ENCODE measurements around the gene YAE1. TPM values are rescaled to one million over a fixed set of nuclear protein-coding genes. Genes with fewer than 3 reads are reported as not detected.

YAE1 gene
- 10 to 100 TPM; 10.3 to 24.4 (median 13.9) TPM for polyA plus RNA-seq (ENCODE audit: low read depth in 6 of 6)

- H3K36me3 Mint-ChIP-seq: peaks cover 0 to 5% of the 10 kb centered on the region in 2 donors
- peaks cover 16 to 23% (median 18%) of the 10 kb centered on the region in 3 donors for H3K4me1 Mint-ChIP-seq
- peaks cover 1 to 2% (median 2%) of the 10 kb centered on the region in 3 donors for H3K27me3 Mint-ChIP-seq
- ATAC-seq (ENCODE audit: low read depth in 2 of 2): peak; percentile 96 to 97
- H3K27ac Mint-ChIP-seq: peak within 1 kb of the TSS; percentile 94 to 98 (median 97)
- peak; percentile 71 for DNase-seq
- peak within 1 kb of the TSS; percentile 97 to 100 (median 100) for H3K4me3 Mint-ChIP-seq
- H3K9me3 Mint-ChIP-seq: peaks cover 0 to 2% (median 0%) of the 10 kb centered on the region in 7 donors
Measured at GRCh38 chr7:39566023-39566921, at the start of gene YAE1. Gene YAE1, plus strand, starts transcription at chr7:39566404. Its CDS starts 15 bp downstream, at chr7:39566419.

GRCh38 chr7:39516498-39516897 lies 49.7 kb upstream of the YAE1 start:
- ATAC-seq (ENCODE audit: low read depth in 2 of 2): no peak
- Mint-ChIP-seq H3K9me3 (peaks cover 0 to 3% (median 0%) of the 10 kb centered on the region in 7 donors), H3K36me3 (no peaks in the 10 kb centered on the region), H3K27ac (no peak overlapping the region), H3K4me1 (peaks cover 0 to 6% (median 5%) of the 10 kb centered on the region in 3 donors), H3K27me3 (peaks cover 4 to 7% (median 5%) of the 10 kb centered on the region in 3 donors), H3K4me3 (no peak overlapping the region)
- DNase-seq: no peak

- Mint-ChIP-seq H3K9me3 (peaks cover 0 to 2% (median 0%) of the 10 kb centered on the region in 7 donors), H3K4me3 (no peak overlapping the region), H3K27me3 (peaks cover 4 to 10% (median 5%) of the 10 kb centered on the region in 3 donors), H3K36me3 (no peaks in the 10 kb centered on the region), H3K4me1 (peaks cover 0 to 6% (median 5%) of the 10 kb centered on the region in 3 donors), H3K27ac (no peak overlapping the region)
- DNase-seq: no peak
- ATAC-seq (ENCODE audit: low read depth in 2 of 2): no peak
Measured at GRCh38 chr7:39517240-39517639, 49.0 kb upstream of the YAE1 start.

- peaks cover 0 to 3% (median 0%) of the 10 kb centered on the region in 7 donors for H3K9me3 Mint-ChIP-seq
- DNase-seq (no peak), ATAC-seq (ENCODE audit: low read depth in 2 of 2) (no peak)
- peaks cover 4 to 12% (median 8%) of the 10 kb centered on the region in 3 donors for H3K27me3 Mint-ChIP-seq
- no peak overlapping the region for H3K4me3 Mint-ChIP-seq
- H3K27ac Mint-ChIP-seq: no peak overlapping the region
- no peaks in the 10 kb centered on the region for H3K4me1 Mint-ChIP-seq
- H3K36me3 Mint-ChIP-seq: no peaks in the 10 kb centered on the region
Measured at GRCh38 chr7:39525926-39526325, 40.3 kb upstream of the YAE1 start.

GRCh38 chr7:39526666-39527065 lies 39.5 kb upstream of the YAE1 start:
- ATAC-seq (ENCODE audit: low read depth in 2 of 2) (no peak), DNase-seq (no peak)
- Mint-ChIP-seq H3K4me3 (no peak overlapping the region), H3K36me3 (no peaks in the 10 kb centered on the region), H3K27ac (no peak overlapping the region), H3K9me3 (peaks cover 0 to 3% (median 0%) of the 10 kb centered on the region in 7 donors), H3K27me3 (peaks cover 4 to 12% (median 8%) of the 10 kb centered on the region in 3 donors), H3K4me1 (no peaks in the 10 kb centered on the region)

- Mint-ChIP-seq H3K36me3 (no peaks in the 10 kb centered on the region), H3K4me3 (no peak overlapping the region), H3K27me3 (peaks cover 4 to 8% (median 8%) of the 10 kb centered on the region in 3 donors), H3K27ac (peak overlapping the region in 1 of 6 donors; percentile 3), H3K9me3 (peaks cover 0 to 3% (median 0%) of the 10 kb centered on the region in 7 donors), H3K4me1 (no peaks in the 10 kb centered on the region)
- DNase-seq (no peak), ATAC-seq (ENCODE audit: low read depth in 2 of 2) (no peak)
Measured at GRCh38 chr7:39527296-39527695, 38.9 kb upstream of the YAE1 start.

GRCh38 chr7:39527951-39528350 lies 38.3 kb upstream of the YAE1 start:
- no peak overlapping the region for H3K4me3 Mint-ChIP-seq
- no peaks in the 10 kb centered on the region for H3K36me3 Mint-ChIP-seq
- DNase-seq (no peak), ATAC-seq (ENCODE audit: low read depth in 2 of 2) (no peak)
- H3K4me1 Mint-ChIP-seq: no peaks in the 10 kb centered on the region
- peaks cover 0 to 3% (median 0%) of the 10 kb centered on the region in 7 donors for H3K9me3 Mint-ChIP-seq
- peak overlapping the region in 1 of 6 donors; percentile 58 for H3K27ac Mint-ChIP-seq
- H3K27me3 Mint-ChIP-seq: peaks cover 4 to 8% (median 6%) of the 10 kb centered on the region in 3 donors

GRCh38 chr7:39528849-39529248 lies 37.4 kb upstream of the YAE1 start:
- H3K27me3 Mint-ChIP-seq: peaks cover 0 to 8% (median 6%) of the 10 kb centered on the region in 3 donors
- H3K36me3 Mint-ChIP-seq: no peaks in the 10 kb centered on the region
- H3K4me3 Mint-ChIP-seq: no peak overlapping the region
- H3K9me3 Mint-ChIP-seq: no peaks in the 10 kb centered on the region
- H3K27ac Mint-ChIP-seq: no peak overlapping the region
- DNase-seq: no peak
- no peak for ATAC-seq (ENCODE audit: low read depth in 2 of 2)
- no peaks in the 10 kb centered on the region for H3K4me1 Mint-ChIP-seq

GRCh38 chr7:39529582-39529981 lies 36.6 kb upstream of the YAE1 start:
- Mint-ChIP-seq H3K27ac (no peak overlapping the region), H3K4me3 (no peak overlapping the region), H3K27me3 (peaks cover 0 to 8% (median 6%) of the 10 kb centered on the region in 3 donors), H3K4me1 (no peaks in the 10 kb centered on the region), H3K36me3 (no peaks in the 10 kb centered on the region), H3K9me3 (no peaks in the 10 kb centered on the region)
- ATAC-seq (ENCODE audit: low read depth in 2 of 2): no peak
- no peak for DNase-seq

- no peaks in the 10 kb centered on the region for H3K9me3 Mint-ChIP-seq
- no peak overlapping the region for H3K4me3 Mint-ChIP-seq
- ATAC-seq (ENCODE audit: low read depth in 2 of 2): no peak
- H3K27ac Mint-ChIP-seq: no peak overlapping the region
- H3K36me3 Mint-ChIP-seq: no peaks in the 10 kb centered on the region
- no peak for DNase-seq
- no peaks in the 10 kb centered on the region for H3K27me3 Mint-ChIP-seq
- H3K4me1 Mint-ChIP-seq: no peaks in the 10 kb centered on the region
Measured at GRCh38 chr7:39530971-39531370, 35.2 kb upstream of the YAE1 start.

GRCh38 chr7:39531818-39532217 lies 34.4 kb upstream of the YAE1 start:
- no peak overlapping the region for H3K4me3 Mint-ChIP-seq
- no peaks in the 10 kb centered on the region for H3K9me3 Mint-ChIP-seq
- DNase-seq (no peak), ATAC-seq (ENCODE audit: low read depth in 2 of 2) (no peak)
- H3K27me3 Mint-ChIP-seq: no peaks in the 10 kb centered on the region
- H3K27ac Mint-ChIP-seq: no peak overlapping the region
- H3K36me3 Mint-ChIP-seq: no peaks in the 10 kb centered on the region
- no peaks in the 10 kb centered on the region for H3K4me1 Mint-ChIP-seq

- no peak overlapping the region for H3K4me3 Mint-ChIP-seq
- H3K27ac Mint-ChIP-seq: no peak overlapping the region
- H3K4me1 Mint-ChIP-seq: no peaks in the 10 kb centered on the region
- DNase-seq: no peak
- H3K9me3 Mint-ChIP-seq: no peaks in the 10 kb centered on the region
- H3K27me3 Mint-ChIP-seq: no peaks in the 10 kb centered on the region
- H3K36me3 Mint-ChIP-seq: no peaks in the 10 kb centered on the region
- no peak for ATAC-seq (ENCODE audit: low read depth in 2 of 2)
Measured at GRCh38 chr7:39532832-39533231, 33.4 kb upstream of the YAE1 start.

- no peak overlapping the region for H3K27ac Mint-ChIP-seq
- H3K36me3 Mint-ChIP-seq: no peaks in the 10 kb centered on the region
- peaks cover 0 to 8% (median 0%) of the 10 kb centered on the region in 3 donors for H3K27me3 Mint-ChIP-seq
- no peaks in the 10 kb centered on the region for H3K9me3 Mint-ChIP-seq
- H3K4me3 Mint-ChIP-seq: no peak overlapping the region
- no peak for ATAC-seq (ENCODE audit: low read depth in 2 of 2)
- no peaks in the 10 kb centered on the region for H3K4me1 Mint-ChIP-seq
- DNase-seq: no peak
Measured at GRCh38 chr7:39534599-39534998, 31.6 kb upstream of the YAE1 start.

GRCh38 chr7:39535064-39535463 lies 31.1 kb upstream of the YAE1 start:
- Mint-ChIP-seq H3K36me3 (no peaks in the 10 kb centered on the region), H3K27me3 (peaks cover 0 to 8% (median 0%) of the 10 kb centered on the region in 3 donors), H3K4me1 (no peaks in the 10 kb centered on the region), H3K9me3 (no peaks in the 10 kb centered on the region), H3K4me3 (no peak overlapping the region), H3K27ac (no peak overlapping the region)
- no peak for DNase-seq
- ATAC-seq (ENCODE audit: low read depth in 2 of 2): no peak
